ENCODE measurements around the gene SPOCK3. TPM values are rescaled to one million over a fixed set of nuclear protein-coding genes. Genes with fewer than 3 reads are reported as not detected.
"Not testable (repeated sequence)": the region's sequence is repeated elsewhere in the genome, so short reads cannot be mapped to it uniquely, and the experiment has no call there.

The SPOCK3 gene
- total and polyA plus RNA-seq, 10 of the 15 experiments (the other 5 are each of a cell fraction or from before 2014, with no cell fraction given): 0.06 to 0.39 (median 0.09) TPM; not detected in 5

DNA sequence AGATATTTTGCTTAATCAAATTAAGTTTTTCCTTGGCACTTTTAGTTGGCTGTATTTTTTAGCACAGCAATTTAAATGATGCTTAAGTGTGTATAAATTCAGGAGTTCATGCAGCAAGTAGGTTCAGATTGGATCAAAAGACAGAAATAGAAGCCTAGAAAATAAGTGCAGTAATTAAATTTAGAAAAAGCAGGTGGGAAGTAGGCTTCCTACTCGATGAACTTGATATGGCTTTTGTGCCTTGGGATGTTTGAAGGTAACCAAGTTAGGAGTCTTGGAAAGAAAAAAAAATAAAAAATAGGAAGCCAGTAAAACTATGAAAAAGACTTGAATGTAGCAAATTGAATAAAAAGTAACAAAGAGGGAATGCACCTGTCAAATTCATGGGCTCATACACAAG, 372.3 kb downstream of the SPOCK3 start (continued):
- TF ChIP-seq, protein P1, sequence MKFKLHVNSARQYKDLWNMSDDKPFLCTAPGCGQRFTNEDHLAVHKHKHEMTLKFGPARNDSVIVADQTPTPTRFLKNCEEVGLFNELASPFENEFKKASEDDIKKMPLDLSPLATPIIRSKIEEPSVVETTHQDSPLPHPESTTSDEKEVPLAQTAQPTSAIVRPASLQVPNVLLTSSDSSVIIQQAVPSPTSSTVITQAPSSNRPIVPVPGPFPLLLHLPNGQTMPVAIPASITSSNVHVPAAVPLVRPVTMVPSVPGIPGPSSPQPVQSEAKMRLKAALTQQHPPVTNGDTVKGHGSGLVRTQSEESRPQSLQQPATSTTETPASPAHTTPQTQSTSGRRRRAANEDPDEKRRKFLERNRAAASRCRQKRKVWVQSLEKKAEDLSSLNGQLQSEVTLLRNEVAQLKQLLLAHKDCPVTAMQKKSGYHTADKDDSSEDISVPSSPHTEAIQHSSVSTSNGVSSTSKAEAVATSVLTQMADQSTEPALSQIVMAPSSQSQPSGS (IDR thresholded peaks at IDR 0.05; ENCODE audit: low read length): no peak
- no peak for TF ChIP-seq SIN3A (IDR thresholded peaks at IDR 0.05; ENCODE audit: low read depth, low read length)
- TF ChIP-seq, protein P2, sequence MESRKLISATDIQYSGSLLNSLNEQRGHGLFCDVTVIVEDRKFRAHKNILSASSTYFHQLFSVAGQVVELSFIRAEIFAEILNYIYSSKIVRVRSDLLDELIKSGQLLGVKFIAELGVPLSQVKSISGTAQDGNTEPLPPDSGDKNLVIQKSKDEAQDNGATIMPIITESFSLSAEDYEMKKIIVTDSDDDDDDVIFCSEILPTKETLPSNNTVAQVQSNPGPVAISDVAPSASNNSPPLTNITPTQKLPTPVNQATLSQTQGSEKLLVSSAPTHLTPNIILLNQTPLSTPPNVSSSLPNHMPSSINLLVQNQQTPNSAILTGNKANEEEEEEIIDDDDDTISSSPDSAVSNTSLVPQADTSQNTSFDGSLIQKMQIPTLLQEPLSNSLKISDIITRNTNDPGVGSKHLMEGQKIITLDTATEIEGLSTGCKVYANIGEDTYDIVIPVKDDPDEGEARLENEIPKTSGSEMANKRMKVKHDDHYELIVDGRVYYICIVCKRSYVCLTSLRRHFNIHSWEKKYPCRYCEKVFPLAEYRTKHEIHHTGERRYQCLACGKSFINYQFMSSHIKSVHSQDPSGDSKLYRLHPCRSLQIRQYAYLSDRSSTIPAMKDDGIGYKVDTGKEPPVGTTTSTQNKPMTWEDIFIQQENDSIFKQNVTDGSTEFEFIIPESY (IDR thresholded peaks at IDR 0.05): no peak
- TF ChIP-seq ZNF207 (IDR thresholded peaks at IDR 0.05; ENCODE audit: borderline replicate concordance): no peak
- TF ChIP-seq, protein P3, sequence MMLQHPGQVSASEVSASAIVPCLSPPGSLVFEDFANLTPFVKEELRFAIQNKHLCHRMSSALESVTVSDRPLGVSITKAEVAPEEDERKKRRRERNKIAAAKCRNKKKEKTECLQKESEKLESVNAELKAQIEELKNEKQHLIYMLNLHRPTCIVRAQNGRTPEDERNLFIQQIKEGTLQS (IDR thresholded peaks at IDR 0.05; ENCODE audit: borderline replicate concordance, extremely low read depth, low read depth, low read length): no peak
- TF ChIP-seq ZNF217 (IDR thresholded peaks at IDR 0.05): no peak
- no peak for TF ChIP-seq RCOR1 (conservative IDR thresholded peaks at IDR 0.05; ENCODE audit: low read depth, low read length)
- no peak for TF ChIP-seq SMARCA5 (IDR thresholded peaks at IDR 0.05)
- no peak for TF ChIP-seq SRF (IDR thresholded peaks at IDR 0.05; ENCODE audit: low read depth in 2 of 2, low read length in 2 of 2)
- TF ChIP-seq MYB (IDR thresholded peaks at IDR 0.05; ENCODE audit: borderline replicate concordance, low read depth, low read length): no peak

DNA sequence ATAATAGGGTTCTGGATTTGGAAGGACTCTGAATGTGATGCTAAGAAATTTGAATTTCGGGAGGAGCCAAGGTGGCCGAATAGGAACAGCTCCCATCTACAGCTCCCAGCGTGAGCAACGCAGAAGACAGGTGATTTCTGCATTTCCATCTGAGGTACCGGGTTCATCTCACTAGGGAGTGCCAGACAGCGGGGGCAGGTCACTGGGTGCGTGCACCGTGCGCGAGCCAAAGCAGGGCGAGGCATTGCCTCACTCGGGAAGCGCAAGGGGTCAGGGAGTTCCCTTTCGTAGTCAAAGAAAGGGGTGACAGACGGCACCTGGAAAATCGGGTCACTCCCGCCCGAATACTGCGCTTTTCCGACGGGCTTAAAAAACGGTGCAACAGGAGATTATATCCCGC, 383.9 kb downstream of the SPOCK3 start:
- H3K36me3 ChIP-seq (ENCODE audit: control insufficient read depth in 2 of 2, insufficient read depth in 2 of 2, low read length in 1 of 2); H3K27ac ChIP-seq (ENCODE audit: control insufficient read depth, insufficient read depth); intact Hi-C loops (cut with micrococcal nuclease; ENCODE audit: unreplicated experiment); H3K27me3 ChIP-seq (replicated peaks in 1 of 2; ENCODE audit: control insufficient read depth in 2 of 2, insufficient read depth in 2 of 2, low read length in 1 of 2); H3K9ac ChIP-seq (ENCODE audit: control insufficient read depth, insufficient read depth, low read length); H4K20me1 ChIP-seq (ENCODE audit: control insufficient read depth, insufficient read depth); CTCF ChIA-PET; in situ Hi-C loops (cut with MboI); H3K79me2 ChIP-seq (ENCODE audit: control insufficient read depth, insufficient read depth, low read length); ATAC-seq; RAD21 ChIA-PET (ENCODE audit: unreplicated experiment); FAIRE-seq; H2AFZ ChIP-seq (ENCODE audit: control insufficient read depth, low read depth, low read length); H3K9me3 ChIP-seq (replicated peaks; ENCODE audit: control insufficient read depth, insufficient read depth, low read length); DNase-seq (ENCODE audit: low read depth, low spot score); H3K4me3 ChIP-seq; H3K4me1 ChIP-seq (ENCODE audit: control insufficient read depth, insufficient read depth, low read length); BruUV-seq (replicated peaks); H3K4me2 ChIP-seq (ENCODE audit: control insufficient read depth, insufficient read depth); POLR2A ChIA-PET; SMC1A ChIA-PET (ENCODE audit: uncharacterized antibody, unreplicated experiment): not testable (repeated sequence)
- 92% methylated on average over 10 of the region's 23 CpGs for WGBS (ENCODE audit: insufficient coverage, insufficient replicate concordance, low lambda C conversion rate, missing lambda C conversion rate)

All from GM12878 (cell line).